Adrenal gland (tissue), 12 donors: ENCODE data around the gene LSM2. TPM values are rescaled to one million over a fixed set of nuclear protein-coding genes. Genes with fewer than 3 reads are reported as not detected.
A peak's percentile ranks its signal among the peaks of the same experiment; 100 is the strongest.

Source experiments
- DNase-seq, 7 donors: peaks; one replicate each; pipeline ENCODE4 v3.0.0-alpha.2; 2019 to 2020
- H3K27ac ChIP-seq, 5 donors: fragments of 200-600 bp; sonication (generic) in 4 of 5; 1 replicate in 3 of 5; 2 replicates in 2 of 5; pipeline versions ENCODE4 v1.5.1 to v1.8.0; 2016 to 2020; ENCODE audit warnings: mild to moderate bottlenecking in 1 of 5
- H3K27me3 ChIP-seq: fragments of 200-600 bp; 2 replicates; pipeline ENCODE4 v1.8.0; 2021
- H3K36me3 ChIP-seq, 2 donors: fragments of 200-600 bp; replicated peaks in 1 of 2; 1 replicate in 1 of 2; 2 replicates in 1 of 2; pipeline versions ENCODE4 v1.5.1 to v1.8.0; 2018 to 2022
- H3K4me1 ChIP-seq, 2 donors: fragments of 200-600 bp; replicated peaks in 1 of 2; 1 replicate in 1 of 2; 2 replicates in 1 of 2; pipeline versions ENCODE4 v1.5.1 to v1.8.0; 2018 to 2021
- H3K4me3 ChIP-seq, 4 donors: fragments of 200-600 bp; sonication (generic) in 3 of 4; one replicate each; pipeline ENCODE4 v1.5.1; 2016 to 2018
- H3K9me3 ChIP-seq, 3 donors: fragments of 200-600 bp; sonication (generic) in 1 of 3; replicated peaks in 1 of 3; 1 replicate in 2 of 3; 2 replicates in 1 of 3; pipeline versions ENCODE4 v1.5.1 to v1.8.0; 2016 to 2021
- CTCF ChIP-seq, 6 experiments: fragments of 450-650 bp in 4 of 6; fragments of 200-600 bp in 2 of 6; sonication (generic) in 1 of 6; IDR thresholded peaks; 1 replicate in 5 of 6; 2 replicates in 1 of 6; pipeline versions ENCODE4 v1.5.1 to v1.8.0; 2016 to 2021; ENCODE audit warnings: antibody characterized with exemption in 6 of 6, mild to moderate bottlenecking in 2 of 6, moderate library complexity in 1 of 6
- POLR2A ChIP-seq, 2 donors: fragments of 450-650 bp; IDR thresholded peaks; one replicate each; pipeline ENCODE4 v1.6.1; 2017; ENCODE audit warnings: antibody characterized with exemption in 2 of 2, mild to moderate bottlenecking in 2 of 2, moderate library complexity in 1 of 2
- WGBS, 4 donors: extraction: QIAGEN DNeasy Blood & Tissue Kit in 2 of 4; methylation state at CpG; one replicate each; pipeline versions ENCODE4 v1.1.5 to v1.1.7; 2013 to 2017; 5-methylcytosine and 5-hydroxymethylcytosine counted together
- intact Hi-C, 2 donors: fragments of 100-400 bp; cut with DNase I; formaldehyde crosslinking; loops; one replicate each; pipeline versions ENCODE4 v1.14.1 to v1.15.0; 2022 to 2023
- polyA plus RNA-seq, 3 donors: library from polyadenylated mRNA; stranded (reverse); fragments of 200-250 nt in 2 of 3; fragments of 350-450 nt in 1 of 3; fragmentation: Illumina TruSeq in 1 of 3; extraction: RNeasy Lipid Tissue Mini Kit (QIAGEN cat#74804) in 1 of 3; gene quantifications; one replicate each; pipeline ENCODE4 v1.2.3, GENCODE V29; 2013 to 2014
- total RNA-seq, 9 donors: library from RNA; depleted of rRNA in 4 of 9; stranded (reverse); fragments of >200 nt in 4 of 9; fragments of 120-200 nt in 1 of 9; fragmentation: NEBNext Ultra II Directional in 1 of 9; extraction: Animal tissue kit (Norgen Biotek cat#: 25700) in 1 of 9; gene quantifications; one replicate each; pipeline versions ENCODE4 v1.1.0 to v1.2.4, GENCODE V29; 2013 to 2023
- donor health status: healthy with polysubstance abuse.
- donor health status: Bipolar disorder and iron deficiency.
- donor health status: DM: yes; HTN: yes; CAD: no.
- donor health status: DM: no; HTN: no; CAD: no.
- donor health status: DM: no; HTN: no; CAD: no.
- donor health status: DM: yes; HTN: yes; CAD: no.

LSM2 gene
- total and polyA plus RNA-seq, 12 donors = 28.0 to 61.3 (median 43.2) TPM

DNA sequence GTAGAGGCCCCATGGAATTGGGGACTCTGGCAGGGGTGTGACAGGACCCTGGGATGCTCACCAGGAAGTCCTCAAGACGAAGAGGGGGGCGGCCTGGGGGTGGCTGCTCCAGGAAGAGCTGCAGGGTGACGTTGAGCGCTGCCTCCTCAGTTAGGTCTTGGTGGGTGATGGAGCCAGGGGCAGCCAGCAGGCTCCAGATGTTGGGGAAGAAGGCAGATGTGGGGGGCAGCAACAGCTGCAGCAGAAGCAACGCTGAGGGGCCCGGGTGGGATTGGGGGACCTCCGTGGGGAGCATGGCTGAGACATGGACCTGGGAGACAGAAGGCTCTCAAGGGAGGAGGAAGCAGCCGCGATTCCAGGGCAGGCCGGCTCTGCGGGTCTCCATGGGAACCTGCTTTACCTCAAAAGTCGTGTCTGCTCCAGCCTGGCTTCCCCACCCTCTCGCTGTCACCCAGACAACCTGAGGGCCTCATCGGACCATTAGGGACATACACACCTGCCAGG lies 30.2 kb downstream of the LSM2 start:
- H3K36me3 ChIP-seq = peaks cover 0 to 32% of the 10 kb centered on the region in 2 donors
- H3K9me3 ChIP-seq = no peaks in the 10 kb centered on the region
- peak in 1 of 7 donors; percentile 71 for DNase-seq
- H3K27me3 ChIP-seq = no peaks in the 10 kb centered on the region
- no peak overlapping the region for H3K4me3 ChIP-seq
- 29 to 55% (median 43%) methylated on average over 6 to 14 of the region's 14 CpGs for WGBS, 4 donors
- peaks cover 6 to 8% of the 10 kb centered on the region in 2 donors for H3K4me1 ChIP-seq
- TF ChIP-seq POLR2A (IDR thresholded peaks at IDR 0.05) (no peak), CTCF (IDR thresholded peaks at IDR 0.05) (no peak)
- intact Hi-C loops = no loop called here
- H3K27ac ChIP-seq = peak overlapping the region in 1 of 5 donors; percentile 40

DNA sequence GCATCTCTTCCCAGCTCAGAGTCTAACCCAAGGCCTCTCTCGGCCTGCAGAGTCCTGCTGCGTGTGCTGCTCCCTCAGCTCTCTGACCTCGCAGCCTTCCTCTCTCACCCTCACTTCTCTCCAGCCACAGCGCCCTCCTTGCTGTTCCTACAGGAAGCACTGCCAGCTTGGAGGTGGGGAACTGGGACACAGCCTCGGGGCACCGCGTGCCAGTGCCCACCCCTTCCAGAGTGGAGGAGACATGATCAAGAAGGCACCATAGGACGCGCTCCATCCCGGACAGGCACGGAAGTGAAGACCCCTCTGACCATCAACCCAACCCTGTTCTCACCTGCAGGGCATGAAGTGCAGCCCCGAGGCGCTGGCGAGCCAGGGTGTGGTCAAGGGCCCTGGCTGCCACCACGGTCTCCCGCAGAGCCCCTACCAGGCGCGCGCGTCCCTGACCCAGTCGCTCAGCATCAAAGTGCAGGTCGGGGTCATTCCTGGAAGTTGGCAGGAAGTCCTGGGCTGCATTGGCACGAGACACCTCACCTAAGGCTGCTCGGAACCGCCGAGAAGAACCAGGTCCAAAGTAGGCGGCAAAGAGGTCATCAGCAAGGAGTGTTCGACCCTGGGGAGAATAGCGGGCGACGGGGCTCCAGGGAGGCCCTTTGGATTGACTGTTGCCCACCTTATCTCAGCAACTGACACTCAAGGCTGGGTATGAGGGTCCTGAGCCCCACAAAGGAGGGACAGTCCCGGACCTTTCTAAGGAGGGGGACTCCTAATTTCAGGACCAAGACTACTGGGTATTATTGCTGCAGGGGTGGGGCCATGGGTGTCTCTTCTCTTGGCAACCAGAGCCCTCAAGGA lies 30.9 kb downstream of the LSM2 start:
- intact Hi-C loops = no loop called here
- Histone ChIP-seq H3K27ac (no peak overlapping the region), H3K4me1 (peaks cover 6 to 8% of the 10 kb centered on the region in 2 donors), H3K27me3 (no peaks in the 10 kb centered on the region), H3K36me3 (peaks cover 0 to 26% of the 10 kb centered on the region in 2 donors), H3K9me3 (no peaks in the 10 kb centered on the region), H3K4me3 (no peak overlapping the region)
- no peak for TF ChIP-seq CTCF (IDR thresholded peaks at IDR 0.05)
- no peak for TF ChIP-seq POLR2A (IDR thresholded peaks at IDR 0.05)
- DNase-seq = no peak
- 74 to 92% (median 83%) methylated on average over 19 to 32 of the region's 32 CpGs for WGBS, 4 donors

DNA sequence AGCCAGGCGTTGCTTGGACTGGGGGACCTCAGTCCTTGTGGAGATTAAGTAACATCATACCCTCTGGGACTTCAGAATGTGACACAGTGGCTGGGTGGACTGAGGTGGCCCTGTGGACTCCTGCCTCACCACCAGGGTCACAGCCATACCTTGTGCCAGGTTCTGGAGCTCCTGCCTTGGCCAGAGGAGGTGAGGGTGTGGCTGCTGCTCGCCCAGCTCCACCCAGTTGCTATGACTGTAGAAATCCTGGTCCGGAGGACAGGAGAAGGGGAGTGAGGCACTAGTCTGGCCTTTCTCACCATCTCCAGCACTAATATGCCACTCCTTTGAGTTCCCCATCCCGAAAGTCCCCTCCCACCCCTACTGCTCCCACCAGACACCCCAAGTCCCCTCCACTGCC lies 31.6 kb downstream of the LSM2 start:
- intact Hi-C loops = no loop called here
- H3K36me3 ChIP-seq = peaks cover 0 to 19% of the 10 kb centered on the region in 2 donors
- peaks cover 6 to 8% of the 10 kb centered on the region in 2 donors for H3K4me1 ChIP-seq
- TF ChIP-seq POLR2A (IDR thresholded peaks at IDR 0.05) (no peak), CTCF (IDR thresholded peaks at IDR 0.05) (no peak)
- 67 to 82% (median 74%) methylated on average over 3 to 4 of the region's 4 CpGs for WGBS, 4 donors
- H3K27me3 ChIP-seq = no peaks in the 10 kb centered on the region
- no peak for DNase-seq
- H3K9me3 ChIP-seq = no peaks in the 10 kb centered on the region
- H3K4me3 ChIP-seq = no peak overlapping the region
- H3K27ac ChIP-seq = no peak overlapping the region

GRCh38 chr6:31771992-31772358 lies 34.8 kb downstream of the LSM2 start:
- no peak for DNase-seq
- intact Hi-C loops = no loop called here
- TF ChIP-seq POLR2A (IDR thresholded peaks at IDR 0.05) (no peak), CTCF (IDR thresholded peaks at IDR 0.05) (no peak)

More at GRCh38 chr6:31771992-31772358, 34.8 kb downstream of the LSM2 start:
- Histone ChIP-seq H3K27ac (no peak overlapping the region), H3K36me3 (no peaks in the 10 kb centered on the region), H3K27me3 (no peaks in the 10 kb centered on the region), H3K4me1 (peaks cover 2 to 4% of the 10 kb centered on the region in 2 donors), H3K4me3 (no peak overlapping the region), H3K9me3 (no peaks in the 10 kb centered on the region)
- 64 to 75% (median 65%) methylated on average over 4 of the region's 4 CpGs for WGBS, 4 donors
